Adrenal gland (tissue), 5 donors: ENCODE results near the gene CREB5.

ENCODE experiments used
- CTCF ChIP-seq, 6 experiments: fragments of 450-650 bp in 4 of 6; fragments of 200-600 bp in 2 of 6; sonication (generic) in 1 of 6; IDR thresholded peaks; 1 replicate in 5 of 6; 2 replicates in 1 of 6; pipeline versions ENCODE4 v1.5.1 to v1.8.0; 2016 to 2021; ENCODE audit warnings: antibody characterized with exemption in 6 of 6, mild to moderate bottlenecking in 2 of 6, moderate library complexity in 1 of 6
- POLR2A ChIP-seq, 2 donors: fragments of 450-650 bp; IDR thresholded peaks; one replicate each; pipeline ENCODE4 v1.6.1; 2017; ENCODE audit warnings: antibody characterized with exemption in 2 of 2, mild to moderate bottlenecking in 2 of 2, moderate library complexity in 1 of 2
- donor health status: DM: no; HTN: no; CAD: no.

GRCh38 chr7:28790467-28790866 lies 378.1 kb downstream of the CREB5 start:
- no peak for TF ChIP-seq CTCF (IDR thresholded peaks at IDR 0.05)
- no peak for TF ChIP-seq POLR2A (IDR thresholded peaks at IDR 0.05)
